Nephron progenitor cell (in vitro differentiated cells): Measurements from ENCODE around the gene NAGS.
"Not testable (repeated sequence)": the region's sequence is repeated elsewhere in the genome, so short reads cannot be mapped to it uniquely, and the experiment has no call there.

ENCODE experiments used
- DNase-seq: peaks from one replicate; pipeline ENCODE4 v3.0.0; 2021
- H3K27ac Mint-ChIP-seq: 2 replicates; pipeline ENCODE4 v1.8.0; 2021; ENCODE audit warnings: mild to moderate bottlenecking, moderate library complexity, mixed read lengths
- H3K27me3 Mint-ChIP-seq: 2 replicates; pipeline ENCODE4 v1.8.0; 2021; ENCODE audit warnings: mild to moderate bottlenecking, low read depth, mixed read lengths; ENCODE audit not compliant: poor library complexity
- H3K36me3 Mint-ChIP-seq: 2 replicates; pipeline ENCODE4 v1.8.0; 2021; ENCODE audit warnings: low read depth, mixed read lengths
- H3K4me1 Mint-ChIP-seq: 2 replicates; pipeline ENCODE4 v1.8.0; 2021; ENCODE audit warnings: mixed read lengths
- H3K4me3 Mint-ChIP-seq: 2 replicates; pipeline ENCODE4 v1.8.0; 2021; ENCODE audit warnings: mild to moderate bottlenecking, moderate library complexity, mixed read lengths
- H3K9me3 Mint-ChIP-seq: 2 replicates; pipeline ENCODE4 v1.8.0; 2021; ENCODE audit warnings: mild to moderate bottlenecking, moderate library complexity, mixed read lengths
- TF ChIP-seq, protein P1 (sequence below): fragments of 200-600 bp; sonication (generic); IDR thresholded peaks from 2 replicates; pipeline ENCODE4 v1.5.0; 2021; ENCODE audit warnings: antibody characterized with exemption

Gene NAGS

GRCh38 chr17:43966276-43966675 lies 38.1 kb upstream of the NAGS start:
- no peaks in the 10 kb centered on the region for H3K9me3 Mint-ChIP-seq

GRCh38 chr17:43967251-43967875 lies 37.1 kb upstream of the NAGS start:
- H3K4me1 Mint-ChIP-seq = peaks cover 9% of the 10 kb centered on the region
- no peak overlapping the region for H3K27ac Mint-ChIP-seq
- H3K4me3 Mint-ChIP-seq = no peak overlapping the region
- H3K27me3 Mint-ChIP-seq = peaks cover 40% of the 10 kb centered on the region
- TF ChIP-seq, protein P1, sequence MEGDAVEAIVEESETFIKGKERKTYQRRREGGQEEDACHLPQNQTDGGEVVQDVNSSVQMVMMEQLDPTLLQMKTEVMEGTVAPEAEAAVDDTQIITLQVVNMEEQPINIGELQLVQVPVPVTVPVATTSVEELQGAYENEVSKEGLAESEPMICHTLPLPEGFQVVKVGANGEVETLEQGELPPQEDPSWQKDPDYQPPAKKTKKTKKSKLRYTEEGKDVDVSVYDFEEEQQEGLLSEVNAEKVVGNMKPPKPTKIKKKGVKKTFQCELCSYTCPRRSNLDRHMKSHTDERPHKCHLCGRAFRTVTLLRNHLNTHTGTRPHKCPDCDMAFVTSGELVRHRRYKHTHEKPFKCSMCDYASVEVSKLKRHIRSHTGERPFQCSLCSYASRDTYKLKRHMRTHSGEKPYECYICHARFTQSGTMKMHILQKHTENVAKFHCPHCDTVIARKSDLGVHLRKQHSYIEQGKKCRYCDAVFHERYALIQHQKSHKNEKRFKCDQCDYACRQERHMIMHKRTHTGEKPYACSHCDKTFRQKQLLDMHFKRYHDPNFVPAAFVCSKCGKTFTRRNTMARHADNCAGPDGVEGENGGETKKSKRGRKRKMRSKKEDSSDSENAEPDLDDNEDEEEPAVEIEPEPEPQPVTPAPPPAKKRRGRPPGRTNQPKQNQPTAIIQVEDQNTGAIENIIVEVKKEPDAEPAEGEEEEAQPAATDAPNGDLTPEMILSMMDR = no peak
- no peaks in the 10 kb centered on the region for H3K9me3 Mint-ChIP-seq
- no peak for DNase-seq
- no peaks in the 10 kb centered on the region for H3K36me3 Mint-ChIP-seq

More at GRCh38 chr17:43966276-43966675, 38.1 kb upstream of the NAGS start:
- H3K36me3 Mint-ChIP-seq = no peaks in the 10 kb centered on the region
- peaks cover 47% of the 10 kb centered on the region for H3K27me3 Mint-ChIP-seq
- no peak overlapping the region for H3K27ac Mint-ChIP-seq
- DNase-seq = no peak
- peaks cover 9% of the 10 kb centered on the region for H3K4me1 Mint-ChIP-seq
- TF ChIP-seq, protein P1 = no peak
- H3K4me3 Mint-ChIP-seq = no peak overlapping the region

GRCh38 chr17:43970366-43970765 lies 34.1 kb upstream of the NAGS start:
- Mint-ChIP-seq H3K27me3 (peaks cover 44% of the 10 kb centered on the region), H3K4me3 (no peak overlapping the region), H3K9me3 (no peaks in the 10 kb centered on the region), H3K36me3 (no peaks in the 10 kb centered on the region), H3K4me1 (peaks cover 9% of the 10 kb centered on the region), H3K27ac (no peak overlapping the region)
- no peak for DNase-seq
- TF ChIP-seq, protein P1 = no peak

GRCh38 chr17:43971436-43971835 lies 33.0 kb upstream of the NAGS start:
- not testable (repeated sequence) for H3K27ac Mint-ChIP-seq, H3K9me3 Mint-ChIP-seq, DNase-seq, H3K4me3 Mint-ChIP-seq, H3K36me3 Mint-ChIP-seq, H3K4me1 Mint-ChIP-seq
- H3K27me3 Mint-ChIP-seq = peaks cover 39% of the 10 kb centered on the region

DNA sequence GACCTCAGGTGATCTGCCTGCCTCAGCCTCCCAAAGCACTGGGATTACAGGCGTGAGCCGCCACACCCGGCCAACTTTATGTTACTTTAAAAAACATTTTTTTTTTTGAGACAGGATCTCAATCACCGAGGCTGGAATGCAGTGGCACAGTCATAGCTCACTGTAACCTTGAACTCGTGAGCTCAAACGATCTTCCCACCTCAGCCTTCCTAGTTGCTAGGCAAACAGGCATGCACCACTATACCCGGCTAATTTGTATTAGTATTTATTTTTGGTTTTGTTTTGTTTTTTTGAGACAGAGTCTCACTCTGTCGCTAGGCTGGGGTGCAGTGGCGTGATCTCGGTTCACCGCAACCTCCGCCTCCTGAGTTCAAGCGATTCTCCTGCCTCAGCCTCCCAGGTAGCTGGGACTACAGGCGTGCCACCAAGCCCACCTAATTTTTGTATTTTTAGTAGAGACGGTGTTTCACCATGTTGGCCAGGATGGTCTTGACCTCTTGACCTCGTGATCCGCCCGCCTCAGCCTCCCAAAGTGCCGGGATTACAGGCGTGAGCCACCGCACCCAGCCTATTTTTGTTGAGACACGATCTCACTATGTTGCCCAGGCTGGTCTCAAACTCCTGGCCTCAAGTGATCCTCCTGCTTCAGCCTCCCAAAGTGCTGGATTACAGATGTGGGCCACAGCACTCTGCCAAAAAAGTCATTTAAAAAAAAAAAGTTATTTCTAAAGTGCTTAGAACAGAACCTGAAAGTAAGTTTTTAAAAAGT lies 31.8 kb upstream of the NAGS start:
- not testable (repeated sequence) for H3K4me3 Mint-ChIP-seq, H3K27ac Mint-ChIP-seq, DNase-seq, H3K9me3 Mint-ChIP-seq, H3K36me3 Mint-ChIP-seq
- peaks cover 45% of the 10 kb centered on the region for H3K27me3 Mint-ChIP-seq
- peaks cover 12% of the 10 kb centered on the region for H3K4me1 Mint-ChIP-seq

GRCh38 chr17:43974382-43975266 lies 29.8 kb upstream of the NAGS start:
- Mint-ChIP-seq H3K4me3 (no peak overlapping the region), H3K27me3 (peaks cover 63% of the 10 kb centered on the region), H3K4me1 (peaks cover 7% of the 10 kb centered on the region), H3K9me3 (no peaks in the 10 kb centered on the region), H3K27ac (no peak overlapping the region), H3K36me3 (no peaks in the 10 kb centered on the region)
- DNase-seq = no peak
- TF ChIP-seq, protein P1 = no peak
